ENCODE data around the gene SFT2D1. TPM values are rescaled to one million over a fixed set of nuclear protein-coding genes. Genes with fewer than 3 reads are reported as not detected.

Gene SFT2D1
- polyA plus RNA-seq, 3 donors, result 48.1 to 166 (median 140) TPM

DNA sequence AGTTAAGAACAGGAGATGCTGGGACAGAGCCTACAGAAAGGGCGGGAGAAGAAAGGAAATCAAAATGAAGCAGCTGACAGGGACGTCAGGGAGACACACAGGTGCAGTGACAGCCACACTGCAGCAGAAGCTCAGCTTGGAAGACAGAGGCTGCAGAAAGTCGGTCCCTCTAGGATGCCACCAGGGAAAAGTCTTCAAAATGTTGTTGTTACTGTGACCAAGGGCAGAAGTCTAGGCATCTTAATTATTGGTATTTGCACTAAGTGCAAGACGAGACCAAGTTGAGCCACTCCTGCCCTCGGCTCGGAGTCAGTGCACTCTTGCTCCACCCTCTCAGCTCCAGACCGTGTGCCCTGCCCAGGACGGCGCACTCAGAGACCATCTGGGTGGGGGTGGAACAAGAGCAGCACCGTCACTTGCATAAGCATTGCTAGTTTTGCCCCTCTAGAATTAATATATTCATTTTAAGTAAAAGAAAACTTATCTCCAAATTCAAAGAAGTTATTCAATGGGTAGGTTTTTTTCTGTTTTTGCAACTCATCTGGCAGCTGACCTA lies 36.7 kb downstream of the SFT2D1 start:
- Histone ChIP-seq H3K4me1 (ENCODE audit: control insufficient read depth in 1 of 2, insufficient read depth in 2 of 2, low read length in 2 of 2) (peaks cover 5 to 8% of the 10 kb centered on the region in 2 donors), H3K27ac (ENCODE audit: low read depth in 1 of 2, low read length in 2 of 2) (no peak overlapping the region), H3K79me2 (ENCODE audit: insufficient read depth, low read length) (no peaks in the 10 kb centered on the region), H3K9ac (ENCODE audit: insufficient read depth, low read length, poor library complexity, severe bottlenecking) (no peak overlapping the region), H2AFZ (ENCODE audit: insufficient read depth, low read depth, low read length, poor library complexity, severe bottlenecking) (no peak overlapping the region), H3K9me3 (replicated peaks in 1 of 2; ENCODE audit: control insufficient read depth in 1 of 2, insufficient read depth in 1 of 2, low read length in 2 of 2) (peaks cover 0 to 16% of the 10 kb centered on the region in 2 donors), H3K36me3 (replicated peaks in 1 of 2; ENCODE audit: control insufficient read depth in 1 of 2, insufficient read depth in 2 of 2, low read length in 2 of 2) (no peaks in the 10 kb centered on the region), H3K4me2 (replicated peaks; ENCODE audit: extremely low read depth, low read length, poor library complexity, severe bottlenecking) (no peak overlapping the region), H4K20me1 (ENCODE audit: insufficient read depth, low read length) (no peaks in the 10 kb centered on the region), H3K27me3 (ENCODE audit: control insufficient read depth in 2 of 2, insufficient read depth in 2 of 2, low read length in 2 of 2) (peaks cover 40 to 56% of the 10 kb centered on the region in 2 donors), H3K4me3 (replicated peaks in 1 of 3; ENCODE audit: low read depth in 2 of 3, low read length in 3 of 3) (no peak overlapping the region)
- peaks cover 0 to 1% of the 10 kb centered on the region in 2 donors for H3K36me3 Mint-ChIP-seq
- intact Hi-C loops (cut with micrococcal nuclease), result no loop called here
- 84% methylated on average over 4 of the region's 10 CpGs for WGBS (ENCODE audit: insufficient coverage)
- TF ChIP-seq, protein P1, sequence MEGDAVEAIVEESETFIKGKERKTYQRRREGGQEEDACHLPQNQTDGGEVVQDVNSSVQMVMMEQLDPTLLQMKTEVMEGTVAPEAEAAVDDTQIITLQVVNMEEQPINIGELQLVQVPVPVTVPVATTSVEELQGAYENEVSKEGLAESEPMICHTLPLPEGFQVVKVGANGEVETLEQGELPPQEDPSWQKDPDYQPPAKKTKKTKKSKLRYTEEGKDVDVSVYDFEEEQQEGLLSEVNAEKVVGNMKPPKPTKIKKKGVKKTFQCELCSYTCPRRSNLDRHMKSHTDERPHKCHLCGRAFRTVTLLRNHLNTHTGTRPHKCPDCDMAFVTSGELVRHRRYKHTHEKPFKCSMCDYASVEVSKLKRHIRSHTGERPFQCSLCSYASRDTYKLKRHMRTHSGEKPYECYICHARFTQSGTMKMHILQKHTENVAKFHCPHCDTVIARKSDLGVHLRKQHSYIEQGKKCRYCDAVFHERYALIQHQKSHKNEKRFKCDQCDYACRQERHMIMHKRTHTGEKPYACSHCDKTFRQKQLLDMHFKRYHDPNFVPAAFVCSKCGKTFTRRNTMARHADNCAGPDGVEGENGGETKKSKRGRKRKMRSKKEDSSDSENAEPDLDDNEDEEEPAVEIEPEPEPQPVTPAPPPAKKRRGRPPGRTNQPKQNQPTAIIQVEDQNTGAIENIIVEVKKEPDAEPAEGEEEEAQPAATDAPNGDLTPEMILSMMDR (IDR thresholded peaks at IDR 0.05), result no peak
- H3K4me1 Mint-ChIP-seq, result peaks cover 6% of the 10 kb centered on the region
- peak overlapping the region in 1 of 2 donors; percentile 28 for H3K4me3 Mint-ChIP-seq
- peaks cover 0 to 7% (median 4%) of the 10 kb centered on the region in 7 donors for H3K9me3 Mint-ChIP-seq
- no peak for DNase-seq
- peaks cover 42 to 65% (median 62%) of the 10 kb centered on the region in 3 donors for H3K27me3 Mint-ChIP-seq (ENCODE audit: low read depth in 3 of 3)
- no peak overlapping the region for H3K27ac Mint-ChIP-seq

DNA sequence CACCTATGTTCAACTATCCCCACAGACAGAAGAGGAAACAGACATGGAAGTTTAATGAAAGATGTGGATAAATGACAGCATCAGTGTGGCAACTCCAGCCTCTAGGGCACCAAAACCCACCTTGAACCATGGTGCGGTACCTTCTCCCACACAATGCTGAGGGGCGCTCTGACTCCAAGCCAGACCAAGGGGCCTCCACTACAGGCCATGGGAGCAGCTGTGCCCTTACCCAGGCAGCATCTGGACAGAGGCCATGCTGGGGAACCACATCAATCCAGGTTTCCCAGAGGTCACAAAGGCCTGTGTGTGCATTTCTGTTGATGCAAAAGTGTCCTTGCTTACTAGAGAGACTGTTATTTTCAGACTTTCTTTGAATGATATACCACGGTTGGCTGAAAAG lies 38.2 kb downstream of the SFT2D1 start:
- H4K20me1 ChIP-seq (ENCODE audit: insufficient read depth, low read length), result no peaks in the 10 kb centered on the region
- H3K27ac Mint-ChIP-seq, result no peak overlapping the region
- H3K9me3 ChIP-seq (replicated peaks in 1 of 2; ENCODE audit: control insufficient read depth in 1 of 2, insufficient read depth in 1 of 2, low read length in 2 of 2), result peaks cover 0 to 8% of the 10 kb centered on the region in 2 donors
- H3K4me1 ChIP-seq (ENCODE audit: control insufficient read depth in 1 of 2, insufficient read depth in 2 of 2, low read length in 2 of 2), result peaks cover 5 to 8% of the 10 kb centered on the region in 2 donors
- no peak overlapping the region for H3K4me3 ChIP-seq (replicated peaks in 1 of 3; ENCODE audit: low read depth in 2 of 3, low read length in 3 of 3)
- WGBS (ENCODE audit: insufficient coverage), result 100% methylated on average over 2 of the region's 3 CpGs
- no peak overlapping the region for H3K27ac ChIP-seq (ENCODE audit: low read depth in 1 of 2, low read length in 2 of 2)
- peaks cover 0 to 4% (median 3%) of the 10 kb centered on the region in 7 donors for H3K9me3 Mint-ChIP-seq
- no peak for DNase-seq
- H3K4me2 ChIP-seq (replicated peaks; ENCODE audit: extremely low read depth, low read length, poor library complexity, severe bottlenecking), result no peak overlapping the region
- peaks cover 28 to 50% (median 47%) of the 10 kb centered on the region in 3 donors for H3K27me3 Mint-ChIP-seq (ENCODE audit: low read depth in 3 of 3)
- intact Hi-C loops (cut with micrococcal nuclease), result no loop called here
- peaks cover 33 to 41% of the 10 kb centered on the region in 2 donors for H3K27me3 ChIP-seq (ENCODE audit: control insufficient read depth in 2 of 2, insufficient read depth in 2 of 2, low read length in 2 of 2)
- TF ChIP-seq, protein P1 (IDR thresholded peaks at IDR 0.05), result no peak
- H3K4me3 Mint-ChIP-seq, result peak overlapping the region in 1 of 2 donors; percentile 4
- H3K79me2 ChIP-seq (ENCODE audit: insufficient read depth, low read length), result no peaks in the 10 kb centered on the region
- H3K36me3 Mint-ChIP-seq, result peaks cover 0 to 1% of the 10 kb centered on the region in 2 donors
- peaks cover 6% of the 10 kb centered on the region for H3K4me1 Mint-ChIP-seq
- H3K36me3 ChIP-seq (replicated peaks in 1 of 2; ENCODE audit: control insufficient read depth in 1 of 2, insufficient read depth in 2 of 2, low read length in 2 of 2), result no peaks in the 10 kb centered on the region
- no peak overlapping the region for H2AFZ ChIP-seq (ENCODE audit: insufficient read depth, low read depth, low read length, poor library complexity, severe bottlenecking)
- H3K9ac ChIP-seq (ENCODE audit: insufficient read depth, low read length, poor library complexity, severe bottlenecking), result no peak overlapping the region

Data from CD14-positive monocyte (primary cell).